Stomach (tissue), 9 donors: Measurements from ENCODE around the gene GABRG2. TPM values are rescaled to one million over a fixed set of nuclear protein-coding genes. Genes with fewer than 3 reads are reported as not detected.
"Not testable (repeated sequence)": the region's sequence is repeated elsewhere in the genome, so short reads cannot be mapped to it uniquely, and the experiment has no call there.

Experiments used
- DNase-seq, 2 donors: peaks; one replicate each; pipeline versions ENCODE4 v3.0.0 to v3.0.0-alpha.2; 2013 to 2019
- H3K27ac ChIP-seq, 5 donors: fragments of 200-600 bp in 4 of 5; sonication (generic) in 4 of 5; one replicate each; pipeline ENCODE4 v1.5.1; 2013 to 2019; ENCODE audit warnings: mild to moderate bottlenecking in 1 of 5, moderate library complexity in 1 of 5
- H3K27me3 ChIP-seq, 3 donors: fragments of 200-600 bp; sonication (generic); one replicate each; pipeline ENCODE4 v1.5.1; 2017 to 2019; ENCODE audit warnings: mixed run types in 1 of 3
- H3K36me3 ChIP-seq, 4 donors: fragments of 200-600 bp; sonication (generic); 1 replicate in 3 of 4; 2 replicates in 1 of 4; pipeline ENCODE4 v1.5.1; 2016 to 2019
- H3K4me1 ChIP-seq, 4 donors: fragments of 200-600 bp; sonication (generic); one replicate each; pipeline ENCODE4 v1.5.1; 2016 to 2019
- H3K4me3 ChIP-seq, 4 donors: fragments of 200-600 bp; sonication (generic) in 3 of 4; one replicate each; pipeline ENCODE4 v1.5.1; 2016 to 2019; ENCODE audit warnings: mild to moderate bottlenecking in 1 of 4
- H3K9me3 ChIP-seq, 4 donors: fragments of 200-600 bp; sonication (generic); one replicate each; pipeline ENCODE4 v1.5.1; 2016 to 2019
- EP300 ChIP-seq: sonication (generic); formaldehyde crosslinking; IDR thresholded peaks from one replicate; pipeline ENCODE4 v1.6.1; 2017; ENCODE audit warnings: antibody characterized with exemption
- POLR2A ChIP-seq, 4 donors: fragments of 450-650 bp; IDR thresholded peaks; one replicate each; pipeline ENCODE4 v1.6.1; 2016; ENCODE audit warnings: antibody characterized with exemption in 4 of 4, control low read depth in 2 of 4, mild to moderate bottlenecking in 1 of 4, moderate library complexity in 1 of 4
- POLR2AphosphoS5 ChIP-seq, 3 donors: sonication (generic); formaldehyde crosslinking; IDR thresholded peaks; one replicate each; pipeline ENCODE4 v1.6.1; 2016; ENCODE audit warnings: antibody characterized with exemption in 3 of 3
- WGBS, 5 donors: extraction: QIAGEN DNeasy Blood & Tissue Kit in 3 of 5; methylation state at CpG; one replicate each; pipeline versions ENCODE4 v1.1.5 to v1.1.7; 2013 to 2018; 5-methylcytosine and 5-hydroxymethylcytosine counted together
- intact Hi-C: fragments of 100-400 bp; cut with DNase I; formaldehyde crosslinking; loops from one replicate; pipeline ENCODE4 v1.15.1; 2023; ENCODE audit warnings: low total_unique reads
- polyA plus RNA-seq, 3 donors: library from polyadenylated mRNA; stranded (reverse); fragments of 200-250 nt; gene quantifications; one replicate each; pipeline ENCODE4 v1.2.3, GENCODE V29; 2013
- total RNA-seq, 5 donors: library from RNA; depleted of rRNA; stranded (reverse); fragments of >200 nt; gene quantifications; one replicate each; pipeline versions ENCODE4 v1.1.0 to v1.2.3, GENCODE V29; 2014 to 2016
- TF ChIP-seq, protein P1 (sequence below), 7 experiments: fragments of 450-650 bp in 4 of 7; fragments of 200-600 bp in 3 of 7; sonication (generic) in 3 of 7; IDR thresholded peaks; one replicate each; pipeline ENCODE4 v1.5.1; 2016 to 2019; ENCODE audit warnings: antibody characterized with exemption in 7 of 7, control low read depth in 2 of 7, mild to moderate bottlenecking in 1 of 7
- donor health status: healthy with polysubstance abuse.
- donor health status: Bipolar disorder and iron deficiency.
- donor health status: healthy.

GABRG2 gene
- total and polyA plus RNA-seq, 8 donors: 0.06 to 1.1 (median 0.17) TPM; not detected in 4

DNA sequence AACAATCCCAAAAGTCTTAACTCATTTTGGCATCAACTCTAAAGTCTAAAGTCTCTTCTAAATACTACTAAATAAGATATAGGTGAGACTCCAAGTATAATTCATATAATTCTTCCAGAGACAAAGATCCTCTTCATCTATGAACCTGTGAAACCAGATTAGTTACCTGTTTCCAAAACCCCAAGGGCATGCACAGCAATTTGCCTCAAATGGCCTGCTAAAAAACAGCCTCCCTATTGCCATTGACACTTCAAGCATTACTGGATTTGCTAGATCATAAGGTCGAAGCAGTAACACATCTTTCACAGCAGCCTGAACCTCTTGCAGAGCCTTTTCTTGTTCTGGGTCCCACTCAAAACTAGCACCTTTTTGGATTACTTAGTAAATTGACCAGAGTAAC is 20.3 kb upstream of the GABRG2 start:
- Histone ChIP-seq H3K27ac (no peak overlapping the region), H3K27me3 (no peaks in the 10 kb centered on the region), H3K4me1 (no peaks in the 10 kb centered on the region), H3K9me3 (no peaks in the 10 kb centered on the region), H3K36me3 (no peaks in the 10 kb centered on the region), H3K4me3 (no peak overlapping the region)
- 43 to 59% (median 52%) methylated on average over 1 of the region's 1 CpG for WGBS, 5 donors
- TF ChIP-seq POLR2AphosphoS5 (IDR thresholded peaks at IDR 0.05) (no peak), EP300 (no peak), POLR2A (IDR thresholded peaks at IDR 0.05) (no peak)
- TF ChIP-seq, protein P1, sequence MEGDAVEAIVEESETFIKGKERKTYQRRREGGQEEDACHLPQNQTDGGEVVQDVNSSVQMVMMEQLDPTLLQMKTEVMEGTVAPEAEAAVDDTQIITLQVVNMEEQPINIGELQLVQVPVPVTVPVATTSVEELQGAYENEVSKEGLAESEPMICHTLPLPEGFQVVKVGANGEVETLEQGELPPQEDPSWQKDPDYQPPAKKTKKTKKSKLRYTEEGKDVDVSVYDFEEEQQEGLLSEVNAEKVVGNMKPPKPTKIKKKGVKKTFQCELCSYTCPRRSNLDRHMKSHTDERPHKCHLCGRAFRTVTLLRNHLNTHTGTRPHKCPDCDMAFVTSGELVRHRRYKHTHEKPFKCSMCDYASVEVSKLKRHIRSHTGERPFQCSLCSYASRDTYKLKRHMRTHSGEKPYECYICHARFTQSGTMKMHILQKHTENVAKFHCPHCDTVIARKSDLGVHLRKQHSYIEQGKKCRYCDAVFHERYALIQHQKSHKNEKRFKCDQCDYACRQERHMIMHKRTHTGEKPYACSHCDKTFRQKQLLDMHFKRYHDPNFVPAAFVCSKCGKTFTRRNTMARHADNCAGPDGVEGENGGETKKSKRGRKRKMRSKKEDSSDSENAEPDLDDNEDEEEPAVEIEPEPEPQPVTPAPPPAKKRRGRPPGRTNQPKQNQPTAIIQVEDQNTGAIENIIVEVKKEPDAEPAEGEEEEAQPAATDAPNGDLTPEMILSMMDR (IDR thresholded peaks at IDR 0.05): no peak
- no peak for DNase-seq
- intact Hi-C loops: no loop called here

DNA sequence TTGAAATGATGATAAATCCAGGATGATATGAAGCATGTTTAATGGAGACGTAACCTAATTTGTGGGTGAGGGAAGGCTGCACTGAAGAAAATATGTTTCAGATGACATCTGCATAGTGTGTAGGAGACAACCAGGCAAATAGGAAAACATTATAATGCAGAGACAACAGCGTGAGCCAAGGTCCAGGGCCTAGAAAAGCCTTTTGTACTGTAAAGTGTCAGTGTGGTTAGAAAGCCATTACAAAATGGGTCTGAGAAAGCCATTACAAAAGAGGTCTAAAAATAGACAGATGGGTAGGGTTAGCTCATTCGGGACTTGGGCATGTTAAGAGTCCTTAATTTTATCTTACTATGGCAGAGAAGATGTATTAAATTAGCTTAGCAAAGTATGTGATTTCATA is 14.9 kb upstream of the GABRG2 start:
- intact Hi-C loops: no loop called here
- no peak overlapping the region for H3K4me3 ChIP-seq
- H3K27me3 ChIP-seq: no peaks in the 10 kb centered on the region
- WGBS, 5 donors: 56 to 68% (median 63%) methylated on average over 3 of the region's 3 CpGs
- TF ChIP-seq, protein P1 (IDR thresholded peaks at IDR 0.05): no peak
- no peak for TF ChIP-seq POLR2AphosphoS5 (IDR thresholded peaks at IDR 0.05)
- no peak for TF ChIP-seq POLR2A (IDR thresholded peaks at IDR 0.05)
- no peak for TF ChIP-seq EP300
- no peaks in the 10 kb centered on the region for H3K36me3 ChIP-seq
- no peak overlapping the region for H3K27ac ChIP-seq
- peaks cover 0 to 15% (median 2%) of the 10 kb centered on the region in 4 donors for H3K9me3 ChIP-seq
- H3K4me1 ChIP-seq: no peaks in the 10 kb centered on the region
- DNase-seq: no peak

DNA sequence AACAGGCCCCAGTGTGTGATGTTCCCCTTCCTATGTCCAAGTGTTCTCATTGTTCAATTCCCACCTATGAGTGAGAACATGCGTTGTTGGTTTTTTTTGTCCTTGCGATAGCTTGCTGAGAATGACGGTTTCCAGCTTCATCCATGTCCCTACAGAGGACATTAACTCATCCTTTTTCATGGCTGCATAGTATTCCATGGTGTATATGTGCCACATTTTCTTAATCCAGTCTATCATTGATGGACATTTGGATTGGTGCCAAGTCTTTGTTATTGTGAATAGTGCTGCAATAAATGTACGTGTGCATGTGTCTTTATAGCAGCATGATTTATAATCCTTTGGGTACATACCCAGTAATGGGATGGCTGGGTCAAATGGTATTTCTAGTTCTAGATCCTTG is 12.5 kb upstream of the GABRG2 start:
- intact Hi-C loops, H3K4me3 ChIP-seq, H3K36me3 ChIP-seq, H3K4me1 ChIP-seq, H3K27me3 ChIP-seq, H3K27ac ChIP-seq, DNase-seq: not testable (repeated sequence)
- 79 to 89% (median 87%) methylated on average over 4 of the region's 4 CpGs for WGBS, 5 donors
- peaks cover 0 to 15% (median 2%) of the 10 kb centered on the region in 4 donors for H3K9me3 ChIP-seq

DNA sequence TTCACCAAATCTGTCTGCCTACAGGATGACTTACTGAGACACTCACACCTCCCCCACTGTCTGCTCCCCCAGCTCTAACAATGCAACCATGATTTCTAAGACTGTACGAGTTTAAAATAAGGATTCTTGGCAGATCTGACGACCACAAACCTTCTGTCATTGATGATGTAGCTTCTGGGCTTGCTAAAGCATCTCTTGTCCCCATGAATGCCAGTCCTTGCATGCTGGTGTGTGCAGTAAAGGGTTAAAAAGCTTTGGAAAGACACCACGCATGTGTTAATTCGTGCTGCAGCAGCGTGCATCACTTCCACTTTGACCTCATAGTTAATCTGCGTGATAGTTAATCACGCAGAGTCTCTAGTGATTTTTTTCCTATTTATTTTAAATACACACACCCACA is 411 bp upstream of the GABRG2 start:
- Histone ChIP-seq H3K27ac (no peak overlapping the region), H3K4me1 (peaks cover 0 to 4% (median 0%) of the 10 kb centered on the region in 4 donors), H3K9me3 (peaks cover 0 to 17% (median 6%) of the 10 kb centered on the region in 4 donors), H3K27me3 (peaks cover 0 to 16% (median 0%) of the 10 kb centered on the region in 3 donors), H3K36me3 (no peaks in the 10 kb centered on the region), H3K4me3 (peak overlapping the region in 1 of 4 donors; percentile 3)
- TF ChIP-seq POLR2A (IDR thresholded peaks at IDR 0.05) (no peak), EP300 (no peak), POLR2AphosphoS5 (IDR thresholded peaks at IDR 0.05) (no peak)
- TF ChIP-seq, protein P1 (IDR thresholded peaks at IDR 0.05): no peak
- no peak for DNase-seq
- intact Hi-C loops: no loop called here
- 6 to 8% (median 7%) methylated on average over 7 of the region's 7 CpGs for WGBS, 5 donors

DNA sequence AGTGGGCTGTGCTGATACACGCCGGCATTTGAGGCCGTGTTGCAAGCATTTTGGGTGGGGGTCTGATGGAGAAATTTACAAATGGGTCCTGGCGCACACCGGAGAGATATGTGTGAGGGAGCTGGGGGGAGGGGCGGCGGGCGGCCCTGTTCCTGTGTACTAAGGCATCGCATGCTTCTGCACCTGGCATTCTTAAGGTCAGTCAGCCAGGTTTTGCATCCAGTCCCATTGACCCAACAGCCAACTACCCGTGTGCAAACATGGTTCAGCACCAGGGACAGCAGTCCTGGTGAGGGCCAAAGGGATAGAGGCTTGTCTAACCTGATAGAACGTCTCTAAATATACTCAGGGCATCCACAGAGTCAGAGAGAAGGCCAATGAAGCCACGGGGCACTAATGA is 839 bp downstream of the GABRG2 start:
- Histone ChIP-seq H3K36me3 (no peaks in the 10 kb centered on the region), H3K27me3 (peaks cover 0 to 16% (median 0%) of the 10 kb centered on the region in 3 donors), H3K9me3 (peaks cover 0 to 17% (median 6%) of the 10 kb centered on the region in 4 donors), H3K4me3 (no peak overlapping the region), H3K4me1 (peaks cover 0 to 4% (median 0%) of the 10 kb centered on the region in 4 donors), H3K27ac (no peak overlapping the region)
- DNase-seq: peak in 1 of 2 donors; percentile 75
- 5 to 10% (median 8%) methylated on average over 9 to 12 of the region's 12 CpGs for WGBS, 5 donors
- intact Hi-C loops: no loop called here
- TF ChIP-seq EP300: no peak
- TF ChIP-seq, protein P1 (IDR thresholded peaks at IDR 0.05): no peak
- no peak for TF ChIP-seq POLR2A (IDR thresholded peaks at IDR 0.05)
- TF ChIP-seq POLR2AphosphoS5 (IDR thresholded peaks at IDR 0.05): no peak
